Peyer's patch (tissue), 4 donors: ENCODE results near the gene ENOPH1.

Experiments used
- POLR2A ChIP-seq, 2 donors: fragments of 450-650 bp; IDR thresholded peaks; one replicate each; pipeline ENCODE4 v1.5.1; 2017; ENCODE audit warnings: antibody characterized with exemption in 2 of 2, mild to moderate bottlenecking in 2 of 2, moderate library complexity in 2 of 2
- TF ChIP-seq, protein P1 (sequence below), 6 experiments: fragments of 450-650 bp in 4 of 6; fragments of 200-600 bp in 2 of 6; sonication (generic) in 1 of 6; IDR thresholded peaks; one replicate each; pipeline ENCODE4 v1.5.1; 2017 to 2019; ENCODE audit warnings: antibody characterized with exemption in 6 of 6, mild to moderate bottlenecking in 3 of 6, moderate library complexity in 1 of 6

DNA sequence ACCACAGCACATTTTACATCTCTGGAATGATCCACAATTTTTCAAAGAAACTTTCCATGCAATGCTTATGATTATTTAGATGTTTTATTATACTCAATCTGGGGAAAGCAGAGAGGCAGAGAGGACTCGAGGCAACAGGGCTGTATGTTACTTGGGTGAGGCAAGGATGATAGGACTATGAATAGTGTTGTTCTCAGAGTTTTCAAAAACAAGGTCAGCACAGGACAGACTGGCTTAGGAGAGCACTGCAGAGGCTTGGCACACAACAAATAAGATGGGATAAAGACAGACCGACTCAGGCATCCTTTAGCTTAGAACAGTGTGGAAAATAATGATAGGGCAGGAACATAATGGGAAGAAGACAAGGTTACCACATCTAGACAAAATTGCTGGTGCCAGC lies 66.0 kb downstream of the ENOPH1 start:
- TF ChIP-seq, protein P1, sequence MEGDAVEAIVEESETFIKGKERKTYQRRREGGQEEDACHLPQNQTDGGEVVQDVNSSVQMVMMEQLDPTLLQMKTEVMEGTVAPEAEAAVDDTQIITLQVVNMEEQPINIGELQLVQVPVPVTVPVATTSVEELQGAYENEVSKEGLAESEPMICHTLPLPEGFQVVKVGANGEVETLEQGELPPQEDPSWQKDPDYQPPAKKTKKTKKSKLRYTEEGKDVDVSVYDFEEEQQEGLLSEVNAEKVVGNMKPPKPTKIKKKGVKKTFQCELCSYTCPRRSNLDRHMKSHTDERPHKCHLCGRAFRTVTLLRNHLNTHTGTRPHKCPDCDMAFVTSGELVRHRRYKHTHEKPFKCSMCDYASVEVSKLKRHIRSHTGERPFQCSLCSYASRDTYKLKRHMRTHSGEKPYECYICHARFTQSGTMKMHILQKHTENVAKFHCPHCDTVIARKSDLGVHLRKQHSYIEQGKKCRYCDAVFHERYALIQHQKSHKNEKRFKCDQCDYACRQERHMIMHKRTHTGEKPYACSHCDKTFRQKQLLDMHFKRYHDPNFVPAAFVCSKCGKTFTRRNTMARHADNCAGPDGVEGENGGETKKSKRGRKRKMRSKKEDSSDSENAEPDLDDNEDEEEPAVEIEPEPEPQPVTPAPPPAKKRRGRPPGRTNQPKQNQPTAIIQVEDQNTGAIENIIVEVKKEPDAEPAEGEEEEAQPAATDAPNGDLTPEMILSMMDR (IDR thresholded peaks at IDR 0.05), result no peak
- TF ChIP-seq POLR2A (IDR thresholded peaks at IDR 0.05), result no peak
